Fibroblast of skin of right biceps (primary cell): ENCODE data around the gene GALNT2.

Experiments
- DNase-seq: peaks from one replicate; pipeline ENCODE4 v3.0.0-alpha.2; 2013

GALNT2 gene

DNA sequence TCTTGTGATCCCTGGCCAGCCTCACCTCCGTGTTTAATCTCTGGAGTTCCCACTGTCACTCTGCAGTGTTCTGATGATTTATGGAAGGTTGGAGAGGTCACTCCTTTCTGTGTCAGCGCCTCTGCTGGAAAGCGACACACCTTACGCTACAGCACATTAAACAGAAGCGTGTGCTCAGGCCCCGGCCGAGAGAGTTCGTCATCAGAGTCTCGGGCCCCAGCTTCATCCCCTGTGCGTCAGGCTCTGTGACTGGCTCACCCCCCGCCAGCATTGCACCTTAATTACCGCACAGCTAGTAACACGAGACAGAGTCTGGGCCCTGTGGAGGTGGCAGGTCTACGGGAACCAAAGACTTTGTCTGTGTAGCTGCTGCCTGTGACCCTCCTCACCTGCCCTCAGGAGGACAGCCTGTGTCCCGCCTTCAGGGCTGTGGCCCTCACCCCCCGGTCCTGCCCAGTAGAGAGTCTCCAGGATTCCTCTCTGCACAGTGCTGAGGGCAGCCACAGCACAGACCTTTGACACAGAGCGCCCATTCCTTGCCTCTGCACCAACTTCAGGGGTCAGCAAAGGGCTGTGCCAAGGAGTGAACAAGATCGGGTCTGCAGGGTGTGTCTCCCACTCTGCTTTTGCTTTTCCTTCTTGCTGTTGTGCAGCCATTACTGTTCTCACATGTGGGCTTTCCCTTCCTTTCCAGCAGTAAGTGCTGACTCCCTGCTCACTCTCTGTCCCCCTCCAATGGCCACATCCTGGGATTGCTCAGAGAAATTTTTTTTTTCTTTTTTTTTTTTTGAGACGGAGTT, 201.5 kb downstream of the GALNT2 start:
- peak; percentile 67 for DNase-seq

GRCh38 chr1:230270185-230270558, 203.1 kb downstream of the GALNT2 start:
- no peak for DNase-seq

DNA sequence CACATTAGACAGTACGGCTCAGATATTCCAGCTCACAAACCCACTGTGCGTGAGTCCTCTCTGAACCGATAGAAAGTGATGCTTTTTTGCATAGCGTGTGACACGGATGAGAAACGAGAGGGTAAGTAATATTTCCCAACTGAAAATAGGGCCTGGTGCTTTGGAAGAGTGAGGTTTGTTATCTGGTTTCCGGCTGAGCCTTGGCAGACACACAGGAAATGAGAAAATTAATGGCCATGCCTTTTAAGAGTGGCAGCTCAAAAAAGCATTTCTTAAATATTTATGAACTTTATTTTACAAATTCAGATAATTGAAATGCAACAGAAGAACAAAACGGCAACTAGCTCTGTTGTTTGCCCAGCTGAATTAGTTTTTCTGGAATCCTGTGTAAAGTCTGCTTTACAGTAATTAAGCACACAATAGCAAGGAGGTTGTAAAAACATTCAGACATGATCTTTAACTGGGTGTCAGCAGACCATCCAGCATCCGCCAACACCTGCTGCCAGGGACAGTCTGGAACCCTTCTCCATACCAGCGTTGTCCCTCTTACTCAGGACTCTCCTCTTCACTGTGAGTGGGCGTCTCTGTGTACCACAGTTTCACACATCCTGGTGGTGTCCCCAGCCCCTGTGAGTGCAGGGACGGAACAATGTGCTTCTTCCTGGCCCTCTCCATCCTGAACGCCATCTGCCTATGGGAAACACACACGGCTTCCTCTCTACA, 203.7 kb downstream of the GALNT2 start:
- DNase-seq, result peak; percentile 15

GRCh38 chr1:230271300-230272035, 204.4 kb downstream of the GALNT2 start:
- no peak for DNase-seq

GRCh38 chr1:230272557-230272956, 205.5 kb downstream of the GALNT2 start:
- no peak for DNase-seq

GRCh38 chr1:230273141-230273710, 206.2 kb downstream of the GALNT2 start:
- DNase-seq, result no peak

GRCh38 chr1:230274254-230274653, 207.2 kb downstream of the GALNT2 start:
- DNase-seq, result no peak

- no peak for DNase-seq
These were observed 209.4 kb downstream of the GALNT2 start for GRCh38 chr1:230276401-230276800.

- DNase-seq, result no peak
These were observed 210.4 kb downstream of the GALNT2 start for GRCh38 chr1:230277201-230278025.

GRCh38 chr1:230278376-230278775, 211.3 kb downstream of the GALNT2 start:
- DNase-seq, result no peak

- no peak for DNase-seq
These were observed 212.0 kb downstream of the GALNT2 start for GRCh38 chr1:230278871-230279582.

DNA sequence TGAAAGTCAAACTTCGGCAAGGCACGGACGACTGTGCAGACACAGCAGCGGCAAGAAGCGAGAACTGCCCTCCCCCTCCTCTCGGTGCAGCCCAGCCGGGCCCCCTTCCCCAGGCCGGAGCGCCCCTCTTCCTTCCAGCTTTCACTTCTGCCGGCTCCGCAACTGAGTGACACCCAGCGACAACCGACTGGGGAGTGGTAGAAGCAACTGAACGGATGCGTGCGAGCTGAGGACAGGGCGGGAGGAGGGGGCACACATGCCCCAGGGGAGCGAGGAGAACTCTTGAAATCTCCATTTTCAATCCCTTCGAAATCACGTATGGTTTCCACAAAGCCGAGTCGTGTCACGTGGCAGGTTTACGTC, 212.5 kb downstream of the GALNT2 start:
- DNase-seq, result no peak

- no peak for DNase-seq
These were observed 213.2 kb downstream of the GALNT2 start for GRCh38 chr1:230280054-230280795.

DNA sequence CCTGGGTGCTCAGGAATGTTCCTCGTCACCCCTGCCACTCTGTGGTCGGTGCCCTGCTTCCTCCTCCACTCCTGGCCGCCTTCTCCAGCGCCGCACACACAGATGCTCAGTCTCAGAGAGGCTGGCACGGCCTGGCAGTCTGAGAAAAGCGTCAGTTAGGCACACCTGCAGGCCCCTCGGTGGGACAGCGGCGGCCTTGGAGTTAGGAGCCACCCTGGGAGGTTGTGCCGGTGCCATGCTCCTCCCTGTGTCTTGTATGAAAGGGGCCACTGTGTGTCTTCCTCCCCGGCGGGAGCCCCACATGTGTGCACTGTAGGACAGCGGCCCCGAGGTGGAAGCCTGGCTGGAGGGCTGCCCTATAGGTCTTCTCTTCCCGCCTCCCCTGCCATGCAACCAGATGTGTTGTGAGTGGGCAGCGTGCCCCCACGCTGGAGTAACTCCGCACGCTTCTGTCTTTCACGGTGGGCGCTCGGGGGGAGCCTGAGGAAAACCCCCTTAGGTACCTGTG, 213.9 kb downstream of the GALNT2 start:
- DNase-seq, result no peak

- DNase-seq, result no peak
These were observed 214.5 kb downstream of the GALNT2 start for GRCh38 chr1:230281556-230281955.

GRCh38 chr1:230282157-230282556, 215.1 kb downstream of the GALNT2 start:
- DNase-seq, result no peak

DNA sequence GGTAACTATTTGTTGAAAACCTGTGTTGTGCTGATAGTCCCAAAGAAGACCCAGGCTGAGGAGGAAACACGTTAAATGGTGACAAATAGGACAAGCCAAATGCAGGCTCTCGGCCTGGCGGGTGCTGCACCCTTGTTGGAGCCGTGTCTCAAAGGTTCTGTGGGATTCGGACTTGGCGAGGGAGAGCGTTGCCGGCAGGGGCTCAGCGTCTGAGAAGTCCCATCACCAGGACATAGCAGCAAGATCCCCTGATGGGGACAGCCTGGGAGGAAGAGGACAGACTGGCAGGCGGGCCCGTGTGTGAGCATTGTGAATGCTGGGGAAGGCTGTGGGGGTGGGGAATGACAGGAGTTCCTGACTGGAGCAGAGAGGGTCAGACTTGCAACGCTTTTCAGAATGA, 216.6 kb downstream of the GALNT2 start:
- DNase-seq, result no peak

GRCh38 chr1:230284891-230285290, 217.9 kb downstream of the GALNT2 start:
- DNase-seq, result no peak

- no peak for DNase-seq
These were observed 218.3 kb downstream of the GALNT2 start for GRCh38 chr1:230285351-230285750.

DNA sequence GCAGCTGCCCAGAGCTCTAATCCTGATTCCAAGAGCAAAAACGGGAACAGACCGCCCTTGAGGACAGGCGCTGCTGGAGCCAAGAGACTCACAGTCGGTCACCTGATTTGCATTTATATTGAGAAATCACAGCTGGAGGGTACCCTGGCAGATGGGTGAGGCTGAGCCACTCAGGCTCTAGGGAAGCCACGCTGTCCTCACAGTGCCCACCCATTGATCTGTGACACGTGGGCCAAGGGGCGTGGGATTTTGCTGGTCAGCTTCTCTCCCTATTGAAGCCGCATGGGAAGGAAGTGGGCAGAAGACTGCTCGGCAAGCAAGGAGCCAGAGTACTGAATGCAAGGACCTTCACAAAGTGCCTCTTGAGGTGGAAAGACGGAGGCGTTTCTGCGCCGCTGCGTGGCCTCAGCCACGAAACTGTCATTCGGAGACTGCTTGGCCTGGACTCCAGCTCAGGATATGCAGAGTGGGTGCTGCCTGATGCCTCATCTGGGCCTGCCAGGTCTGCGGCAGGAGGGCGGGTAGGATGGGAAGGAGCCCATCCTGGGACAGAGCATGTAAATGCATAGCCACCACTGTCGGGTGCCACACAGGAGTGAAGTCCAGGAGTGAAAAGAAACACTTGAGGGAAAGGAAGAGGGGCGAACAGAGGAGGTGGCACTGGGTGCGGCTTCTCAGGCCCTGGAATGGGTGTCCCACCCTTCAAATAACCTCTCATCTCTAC, 219.3 kb downstream of the GALNT2 start:
- no peak for DNase-seq
